ENCODE measurements around the gene TBRG4. TPM values are rescaled to one million over a fixed set of nuclear protein-coding genes. Genes with fewer than 3 reads are reported as not detected.

Gene TBRG4
- total RNA-seq = 69.3 and 82.8 TPM in 2 replicates

GRCh38 chr7:45111298-45112223 is at the start of gene TBRG4:
TSS of gene TBRG4 (minus strand) at chr7:45111697. CDS start at chr7:45109237, 2,460 bp downstream.

GRCh38 chr7:45157653-45158401 is 46.3 kb upstream of the TBRG4 start, which contains the start of gene RAMP3:
TSS of gene RAMP3 (plus strand) at chr7:45157791. CDS start at chr7:45157829, 38 bp downstream.

GRCh38 chr7:45088821-45089340 is 22.6 kb downstream of the TBRG4 start, which contains the start of gene NACAD:
TSS of gene NACAD (minus strand) at chr7:45088969. CDS start at chr7:45088894, 75 bp downstream.

Other genes with a start within 250 kb of the TBRG4 start
- gene PURB, start 226.2 kb downstream of the TBRG4 start, total RNA-seq = 16.3 and 17.5 TPM in 2 replicates
- 0.15 and 0.32 TPM in 2 replicates for gene MYO1G, start 132.7 kb downstream of the TBRG4 start, total RNA-seq
- 63.1 and 65.6 TPM in 2 replicates for gene CCM2, start 111.5 kb downstream of the TBRG4 start, total RNA-seq
- gene NACAD, start 22.7 kb downstream of the TBRG4 start, total RNA-seq = under 0.01 and 0.32 TPM in 2 replicates
- not detected in 2 replicates for gene RAMP3, start 46.1 kb upstream of the TBRG4 start, total RNA-seq